Measurements from ENCODE around the gene KCND3. TPM values are rescaled to one million over a fixed set of nuclear protein-coding genes. Genes with fewer than 3 reads are reported as not detected.
A peak's percentile ranks its signal among the peaks of the same experiment; 100 is the strongest.

The KCND3 gene
- polyA plus RNA-seq, 1 donor = 1.8 TPM

GRCh38 chr1:111778066-111778465, 211.4 kb downstream of the KCND3 start:
- DNase-seq = no peak

- no peak for DNase-seq
Observed at GRCh38 chr1:111777301-111777700, 212.2 kb downstream of the KCND3 start.

GRCh38 chr1:111776861-111777260, 212.6 kb downstream of the KCND3 start:
- DNase-seq = no peak

- DNase-seq = no peak
Observed at GRCh38 chr1:111776391-111776790, 213.1 kb downstream of the KCND3 start.

GRCh38 chr1:111775966-111776365, 213.5 kb downstream of the KCND3 start:
- DNase-seq = no peak

GRCh38 chr1:111770916-111771315, 218.6 kb downstream of the KCND3 start:
- no peak for DNase-seq

- DNase-seq = peak; percentile 66
Observed at GRCh38 chr1:111769517-111770146, 219.8 kb downstream of the KCND3 start.

GRCh38 chr1:111768625-111769024, 220.8 kb downstream of the KCND3 start:
- no peak for DNase-seq

- no peak for DNase-seq
Observed at GRCh38 chr1:111768023-111768422, 221.4 kb downstream of the KCND3 start.

- no peak for DNase-seq
Observed at GRCh38 chr1:111762332-111762731, 227.1 kb downstream of the KCND3 start.

GRCh38 chr1:111761717-111762116, 227.8 kb downstream of the KCND3 start:
- DNase-seq = no peak

GRCh38 chr1:111758373-111758772, 231.1 kb downstream of the KCND3 start:
- no peak for DNase-seq

- no peak for DNase-seq
Observed at GRCh38 chr1:111756124-111756513, 233.3 kb downstream of the KCND3 start.

- peak; percentile 97 for DNase-seq
Observed at GRCh38 chr1:111755331-111756123, 233.9 kb downstream of the KCND3 start, which contains the start of gene DDX20. DDX20 (plus strand) TSS chr1:111755901; CDS start chr1:111755925, 24 bp downstream.

GRCh38 chr1:111754984-111755330, 234.5 kb downstream of the KCND3 start:
- peak; percentile 75 for DNase-seq

- DNase-seq = no peak
Observed at GRCh38 chr1:111751906-111752575, 237.4 kb downstream of the KCND3 start.

- no peak for DNase-seq
Observed at GRCh38 chr1:111750856-111751255, 238.6 kb downstream of the KCND3 start.

GRCh38 chr1:111749628-111750027, 239.8 kb downstream of the KCND3 start:
- no peak for DNase-seq

GRCh38 chr1:111747947-111748346, 241.5 kb downstream of the KCND3 start:
- DNase-seq = no peak

- DNase-seq = no peak
Observed at GRCh38 chr1:111747282-111747734, 242.2 kb downstream of the KCND3 start.

GRCh38 chr1:111746614-111746999, 242.9 kb downstream of the KCND3 start:
- DNase-seq = no peak

GRCh38 chr1:111745675-111746613, 243.5 kb downstream of the KCND3 start:
- DNase-seq = no peak
